PFSK-1 (cell line): ENCODE measurements around the gene GANAB. TPM values are rescaled to one million over a fixed set of nuclear protein-coding genes. Genes with fewer than 3 reads are reported as not detected.
A peak's percentile ranks its signal among the peaks of the same experiment; 100 is the strongest.

Source experiments
- FOXP2 ChIP-seq: optimal IDR thresholded peaks from 2 replicates; pipeline ENCODE3; 2011; ENCODE audit warnings: borderline replicate concordance, control low read depth, inconsistent platforms; ENCODE audit not compliant: insufficient read depth; ENCODE audit errors: extremely low read length, extremely low read depth
- POLR2AphosphoS5 ChIP-seq: IDR thresholded peaks from 2 replicates; pipeline ENCODE4 v1.6.1; 2012; ENCODE audit warnings: low read depth, mild to moderate bottlenecking, control low read depth, low read length, moderate library complexity
- SIN3A ChIP-seq: IDR thresholded peaks from 2 replicates; pipeline ENCODE4 v1.6.1; 2012; ENCODE audit warnings: mild to moderate bottlenecking, low read length, moderate library complexity, borderline replicate concordance; ENCODE audit not compliant: insufficient read depth
- TAF1 ChIP-seq: IDR thresholded peaks from 2 replicates; pipeline ENCODE4 v1.6.1; 2012; ENCODE audit warnings: low read length, control low read depth, borderline replicate concordance; ENCODE audit not compliant: insufficient read depth
- polyA plus RNA-seq: library from polyadenylated mRNA; unstranded; fragments of >200 nt; gene quantifications from one replicate; pipeline ENCODE4 v1.2.1, GENCODE V29; 2012; ENCODE audit warnings: low read depth, missing spikeins; ENCODE audit not compliant: insufficient read length
- TF ChIP-seq, protein P1 (sequence below), 2 experiments: IDR thresholded peaks; 2 replicates each; pipeline versions ENCODE4 v1.6.1 to v1.8.0; 2011 to 2012; ENCODE audit warnings: low read depth in 2 of 2, low read length in 2 of 2, control low read depth in 1 of 2, inconsistent platforms in 1 of 2, mild to moderate bottlenecking in 1 of 2, moderate library complexity in 1 of 2; ENCODE audit not compliant: insufficient read depth in 1 of 2

The GANAB gene
- polyA plus RNA-seq: 347 TPM

GRCh38 chr11:62645946-62646824 lies at the start of gene GANAB:
Gene GANAB (minus strand): TSS chr11:62646613. CDS start chr11:62646599, 14 bp downstream.
- TF ChIP-seq SIN3A (0 out of 2 replicates have a peak, but pooled peaks have one; percentile 41), FOXP2 (peak; percentile 51), TAF1 (peak; percentile 95), POLR2AphosphoS5 (peak; percentile 98)
- TF ChIP-seq, protein P1, sequence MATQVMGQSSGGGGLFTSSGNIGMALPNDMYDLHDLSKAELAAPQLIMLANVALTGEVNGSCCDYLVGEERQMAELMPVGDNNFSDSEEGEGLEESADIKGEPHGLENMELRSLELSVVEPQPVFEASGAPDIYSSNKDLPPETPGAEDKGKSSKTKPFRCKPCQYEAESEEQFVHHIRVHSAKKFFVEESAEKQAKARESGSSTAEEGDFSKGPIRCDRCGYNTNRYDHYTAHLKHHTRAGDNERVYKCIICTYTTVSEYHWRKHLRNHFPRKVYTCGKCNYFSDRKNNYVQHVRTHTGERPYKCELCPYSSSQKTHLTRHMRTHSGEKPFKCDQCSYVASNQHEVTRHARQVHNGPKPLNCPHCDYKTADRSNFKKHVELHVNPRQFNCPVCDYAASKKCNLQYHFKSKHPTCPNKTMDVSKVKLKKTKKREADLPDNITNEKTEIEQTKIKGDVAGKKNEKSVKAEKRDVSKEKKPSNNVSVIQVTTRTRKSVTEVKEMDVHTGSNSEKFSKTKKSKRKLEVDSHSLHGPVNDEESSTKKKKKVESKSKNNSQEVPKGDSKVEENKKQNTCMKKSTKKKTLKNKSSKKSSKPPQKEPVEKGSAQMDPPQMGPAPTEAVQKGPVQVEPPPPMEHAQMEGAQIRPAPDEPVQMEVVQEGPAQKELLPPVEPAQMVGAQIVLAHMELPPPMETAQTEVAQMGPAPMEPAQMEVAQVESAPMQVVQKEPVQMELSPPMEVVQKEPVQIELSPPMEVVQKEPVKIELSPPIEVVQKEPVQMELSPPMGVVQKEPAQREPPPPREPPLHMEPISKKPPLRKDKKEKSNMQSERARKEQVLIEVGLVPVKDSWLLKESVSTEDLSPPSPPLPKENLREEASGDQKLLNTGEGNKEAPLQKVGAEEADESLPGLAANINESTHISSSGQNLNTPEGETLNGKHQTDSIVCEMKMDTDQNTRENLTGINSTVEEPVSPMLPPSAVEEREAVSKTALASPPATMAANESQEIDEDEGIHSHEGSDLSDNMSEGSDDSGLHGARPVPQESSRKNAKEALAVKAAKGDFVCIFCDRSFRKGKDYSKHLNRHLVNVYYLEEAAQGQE (IDR thresholded peaks at IDR 0.05; ENCODE audit: insufficient read depth in 1 of 2, low read depth in 2 of 2, low read length in 2 of 2): peak in 1 of 2 experiments; percentile 29; a peak in 1 of 4 replicates

DNA sequence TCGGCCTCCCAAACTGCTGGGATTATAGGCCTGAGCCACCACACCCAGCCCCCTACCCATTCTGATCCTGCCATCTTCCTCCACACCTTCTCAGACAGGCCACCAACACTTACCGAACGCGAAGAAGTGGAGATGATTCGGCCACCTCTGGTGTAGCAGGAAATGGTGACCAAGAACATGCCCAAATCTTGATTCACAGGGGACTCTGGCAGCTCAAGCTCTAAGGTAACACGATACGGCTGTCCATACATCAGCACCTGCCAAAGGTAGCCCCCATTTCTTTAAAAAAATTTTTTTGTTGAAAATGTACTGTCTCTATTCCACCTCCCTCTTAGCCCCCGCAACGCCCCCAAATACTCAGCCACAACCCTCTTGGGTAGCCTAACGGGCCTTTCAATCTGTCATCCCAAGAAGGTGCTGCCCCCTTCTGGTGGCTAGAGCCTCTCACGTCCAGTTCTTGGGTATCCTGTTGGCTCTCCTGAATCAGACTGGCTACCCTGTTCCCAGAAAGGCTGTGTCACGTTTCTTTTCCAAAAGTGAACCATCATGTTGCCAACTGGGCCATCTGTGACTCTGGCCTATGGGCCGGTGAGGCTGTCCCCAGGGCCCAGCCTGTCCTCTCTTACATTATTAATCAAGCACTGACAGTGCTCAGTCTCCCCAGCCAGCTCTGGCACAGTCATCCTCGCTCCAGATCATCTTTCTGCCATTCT lies 48.2 kb upstream of the GANAB start:
- TF ChIP-seq FOXP2: no peak
- no peak for TF ChIP-seq POLR2AphosphoS5
- TF ChIP-seq SIN3A: no peak
- TF ChIP-seq, protein P1 (IDR thresholded peaks at IDR 0.05; ENCODE audit: insufficient read depth in 1 of 2, low read depth in 2 of 2, low read length in 2 of 2): no peak
- no peak for TF ChIP-seq TAF1

- TF ChIP-seq SIN3A (peak; percentile 80; the same call in 1 of the 2 replicates), FOXP2 (no peak)
Measured at GRCh38 chr11:62689421-62690183, 43.2 kb upstream of the GANAB start, which contains the start of gene LRRN4CL. Gene LRRN4CL (minus strand): TSS chr11:62689530. CDS start chr11:62688508, 1,022 bp downstream.

- no peak for TF ChIP-seq SIN3A
- TF ChIP-seq FOXP2: no peak
- TF ChIP-seq TAF1: no peak
- no peak for TF ChIP-seq POLR2AphosphoS5
- TF ChIP-seq, protein P1 (IDR thresholded peaks at IDR 0.05; ENCODE audit: insufficient read depth in 1 of 2, low read depth in 2 of 2, low read length in 2 of 2): no peak
Measured at GRCh38 chr11:62688491-62688890, 42.1 kb upstream of the GANAB start.
